COLO668 (cell line): ENCODE results near the gene MAP1LC3B.

Experiments
- DNase-seq: peaks from one replicate; lab custom pipeline; 2025; ENCODE audit not compliant: unreplicated experiment; lab: John Stamatoyannopoulos, UW

MAP1LC3B gene

DNA sequence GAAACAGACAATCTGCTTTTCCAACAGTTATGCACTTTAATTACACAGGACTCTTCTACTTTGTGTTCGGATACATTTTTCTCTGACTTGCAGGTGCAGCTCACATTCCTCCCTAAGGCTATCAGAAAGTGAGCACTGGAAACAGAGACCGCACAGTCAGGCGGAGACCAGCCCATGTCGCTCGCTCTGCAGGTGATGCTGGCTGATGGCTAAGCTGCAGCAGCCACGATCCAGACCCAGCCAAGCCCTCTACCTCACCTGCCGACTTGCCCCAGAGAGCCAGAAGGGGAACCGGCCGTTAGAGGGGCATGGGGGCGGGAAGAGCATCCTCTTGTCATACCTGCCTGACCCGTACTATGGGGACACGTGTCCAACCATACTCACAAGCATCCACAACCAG is 33.8 kb downstream of the MAP1LC3B start:
- no peak for DNase-seq

DNA sequence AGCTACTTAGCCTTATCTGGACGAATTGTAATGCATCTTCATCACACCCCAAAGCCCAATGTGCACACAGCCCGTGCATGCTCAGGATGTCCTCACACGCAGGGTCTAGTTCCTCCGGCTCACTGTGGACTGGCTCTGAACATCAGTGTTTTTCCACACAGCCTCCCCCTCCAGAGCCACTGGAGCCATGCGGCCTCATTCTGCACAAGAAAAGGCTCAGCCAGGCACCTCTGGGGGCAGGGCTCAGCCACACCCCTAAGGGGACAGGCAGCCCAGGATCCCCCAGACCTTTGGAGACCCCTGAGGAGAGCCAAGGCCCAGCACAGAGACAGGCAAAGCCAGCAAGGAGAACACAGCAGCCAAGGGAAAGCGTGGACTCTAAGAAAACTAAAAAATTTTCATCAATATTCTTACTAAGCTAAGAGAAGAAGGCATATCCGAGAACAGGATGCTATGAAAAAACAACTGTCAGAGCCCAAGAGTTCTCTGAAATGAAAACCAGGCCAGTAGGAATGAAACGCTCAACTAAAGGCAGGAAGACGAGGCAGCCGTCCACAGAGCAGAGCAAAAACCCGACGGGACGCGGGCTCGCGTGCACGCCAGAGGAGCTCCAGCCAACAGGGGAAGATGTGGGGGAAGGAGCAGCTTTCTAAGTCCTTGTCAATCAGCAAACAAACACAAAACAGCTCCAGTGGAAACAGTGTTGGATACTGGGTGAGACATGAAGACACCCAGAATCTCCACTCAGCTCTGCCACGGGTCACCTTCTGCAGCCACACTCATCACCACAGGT is 34.5 kb downstream of the MAP1LC3B start:
- DNase-seq: no peak

DNA sequence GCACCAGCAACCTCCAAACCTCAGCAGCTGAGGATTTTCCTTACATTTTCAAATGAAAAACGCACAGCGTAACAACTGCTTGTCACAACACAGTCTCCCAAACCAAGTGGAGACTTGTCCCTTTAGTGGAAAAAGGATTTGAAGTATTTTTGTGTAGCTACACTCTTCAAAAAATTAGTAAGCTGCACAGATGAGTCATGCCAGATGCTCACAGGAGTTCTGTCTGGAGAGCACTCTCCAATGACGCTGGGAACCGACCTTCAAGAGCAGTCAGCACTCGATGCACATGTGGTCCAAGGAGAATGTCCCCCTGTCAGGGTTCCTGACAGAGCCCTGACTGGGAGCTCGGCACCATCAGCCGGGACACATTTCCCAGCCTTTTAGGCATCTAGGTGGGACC is 39.8 kb downstream of the MAP1LC3B start:
- DNase-seq: no peak

DNA sequence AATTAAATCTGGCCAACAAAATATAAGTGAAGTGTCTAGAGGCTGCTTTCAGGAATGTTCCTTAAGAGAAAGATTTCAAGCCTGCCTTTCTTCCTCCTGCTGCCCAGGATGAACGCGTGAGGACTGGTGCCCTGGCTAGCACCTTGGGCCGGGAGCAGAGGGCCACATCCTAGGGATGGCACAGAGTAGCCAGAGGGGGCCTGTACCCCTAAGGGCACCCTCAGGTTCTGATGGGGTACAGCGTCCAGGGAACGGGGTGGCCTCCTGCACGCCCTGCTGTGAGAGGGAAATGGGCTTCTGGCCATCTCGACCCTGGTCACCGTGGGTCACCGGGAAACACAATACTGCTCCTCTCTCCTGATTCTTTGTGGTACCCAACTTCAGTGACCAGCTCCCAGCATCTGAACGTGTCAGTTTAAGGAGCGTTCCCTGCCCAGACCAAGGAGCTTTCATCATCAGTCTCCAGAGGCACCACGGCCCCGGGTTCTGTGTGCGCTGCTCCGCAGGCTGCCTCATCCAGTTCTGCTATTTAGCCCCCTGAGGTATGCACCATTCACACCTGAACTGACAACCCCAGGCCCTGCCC is 40.3 kb downstream of the MAP1LC3B start:
- DNase-seq: no peak

DNA sequence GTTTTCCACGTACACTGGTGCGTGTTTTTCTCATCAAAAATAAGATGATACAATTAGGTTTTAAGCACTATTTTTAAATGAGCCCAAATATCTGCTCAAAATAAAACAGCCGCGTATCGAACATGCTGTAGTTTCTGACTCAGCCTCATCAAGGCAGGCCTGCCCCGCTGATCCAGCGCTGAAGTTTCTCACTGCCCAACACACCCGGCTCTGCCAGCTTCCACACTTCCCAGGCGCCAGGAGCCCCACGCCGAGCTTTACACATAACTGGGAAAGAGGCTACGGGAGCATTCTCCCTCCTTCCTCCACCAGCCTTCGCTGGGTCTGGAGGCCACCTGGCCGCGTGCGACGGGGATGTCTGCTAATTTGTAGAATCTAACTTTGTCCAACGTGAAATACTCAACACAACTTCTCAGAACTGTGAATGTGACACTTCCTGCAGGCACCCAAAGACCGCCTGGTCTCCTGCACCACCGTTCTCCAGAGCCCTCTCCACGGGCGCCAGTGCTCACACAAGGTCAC is 42.1 kb downstream of the MAP1LC3B start:
- no peak for DNase-seq

DNA sequence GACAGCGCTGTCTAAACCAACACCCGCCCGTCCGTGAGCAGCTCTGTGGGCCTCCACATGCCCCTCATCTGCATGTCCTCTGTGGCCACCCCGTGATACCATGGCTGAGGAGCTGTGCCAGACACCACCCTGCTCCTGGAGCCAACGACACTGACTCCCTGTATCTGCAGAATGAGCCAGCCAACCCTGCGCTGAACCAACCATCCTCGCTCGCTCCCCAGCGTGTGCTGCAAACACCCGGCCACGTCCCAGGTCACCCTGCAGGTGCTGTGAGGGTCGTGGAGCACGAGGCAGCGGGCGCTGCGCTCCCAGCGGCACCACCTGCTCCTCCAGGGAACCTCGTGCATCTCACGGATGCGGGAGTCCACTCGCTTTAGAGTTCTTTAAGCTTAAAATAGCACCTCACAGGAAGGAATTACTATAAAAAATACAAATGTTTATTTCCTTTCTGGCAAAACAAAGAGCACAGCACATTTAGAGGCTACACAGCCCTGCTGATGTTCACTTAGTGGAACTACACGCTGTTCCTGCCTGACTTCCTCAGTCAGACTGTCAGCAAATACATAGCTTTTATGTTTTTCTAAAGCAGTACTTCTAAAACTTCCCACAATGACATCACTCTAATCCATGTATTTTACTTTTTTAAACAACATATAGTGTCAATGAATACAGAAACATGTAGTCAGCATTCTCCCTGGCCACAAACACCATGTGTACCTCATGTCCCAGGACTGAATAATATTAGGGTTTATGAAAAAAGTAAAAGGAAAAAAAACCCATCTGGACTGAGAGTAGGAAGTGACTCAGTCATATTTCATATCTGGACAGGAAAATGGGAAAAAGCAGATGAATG is 43.5 kb downstream of the MAP1LC3B start:
- DNase-seq: no peak

DNA sequence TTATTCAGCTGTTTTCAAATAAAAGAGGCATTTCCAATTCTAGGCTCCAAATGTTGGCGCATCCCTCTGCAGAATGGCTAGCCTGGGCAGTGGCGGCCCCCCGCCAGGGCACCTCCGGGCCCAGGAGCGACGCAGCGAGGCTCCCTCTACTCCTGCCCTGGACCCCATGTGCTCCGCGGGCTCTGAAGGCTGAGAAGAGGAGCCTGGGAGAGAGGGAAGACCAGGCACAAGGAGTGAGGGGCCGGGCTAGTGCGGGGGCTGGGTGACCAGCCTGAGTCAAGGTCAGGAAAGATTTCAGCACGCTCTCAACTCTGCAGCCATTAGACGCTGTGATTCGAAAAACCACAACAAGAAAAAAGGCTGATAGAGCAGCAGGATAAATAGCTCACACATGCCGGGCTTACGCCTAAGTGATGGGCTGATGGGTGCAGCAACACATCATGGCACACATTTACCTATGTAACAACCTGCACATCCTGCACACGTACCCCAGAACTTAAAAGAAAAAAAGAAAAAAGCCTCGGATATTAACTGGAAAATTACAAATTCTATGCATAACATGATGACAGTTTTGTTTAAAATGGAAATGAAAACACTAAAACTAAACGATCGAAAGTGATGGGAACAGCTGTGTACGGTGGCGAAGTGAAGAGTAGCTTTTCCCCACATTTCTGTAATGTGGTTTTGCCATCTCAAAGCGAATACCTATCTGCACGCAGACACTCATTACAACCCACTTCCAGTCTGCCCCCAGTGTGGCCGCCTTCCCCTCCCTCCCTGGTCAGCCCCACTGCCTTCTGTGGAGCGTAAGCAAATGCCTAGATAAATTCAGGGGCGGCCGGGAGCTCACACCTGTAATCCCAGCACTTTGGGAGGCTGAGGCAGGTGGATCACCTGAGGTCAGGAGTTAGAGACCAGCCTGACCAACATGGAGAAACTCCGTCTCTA is 44.4 kb downstream of the MAP1LC3B start:
- DNase-seq: no peak

DNA sequence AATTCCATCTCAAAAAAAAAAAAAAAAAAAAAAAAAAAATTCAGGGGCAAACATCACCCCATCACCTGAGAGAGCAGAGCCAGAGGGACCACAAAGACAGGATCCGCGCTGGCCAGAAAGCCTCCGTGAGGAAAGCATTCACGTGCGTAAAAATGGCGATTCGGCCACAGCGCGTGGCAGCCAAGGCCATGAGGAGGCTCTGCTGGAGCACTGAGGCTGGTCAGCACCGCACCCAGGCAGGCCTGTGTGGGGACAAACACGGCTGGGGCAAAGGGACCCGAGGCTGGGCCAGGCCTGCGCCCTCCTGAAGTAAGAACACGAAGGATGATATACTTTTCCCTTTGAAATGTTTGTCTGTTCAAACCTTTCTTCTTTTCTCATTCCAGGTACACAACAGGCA is 45.2 kb downstream of the MAP1LC3B start:
- DNase-seq: no peak

DNA sequence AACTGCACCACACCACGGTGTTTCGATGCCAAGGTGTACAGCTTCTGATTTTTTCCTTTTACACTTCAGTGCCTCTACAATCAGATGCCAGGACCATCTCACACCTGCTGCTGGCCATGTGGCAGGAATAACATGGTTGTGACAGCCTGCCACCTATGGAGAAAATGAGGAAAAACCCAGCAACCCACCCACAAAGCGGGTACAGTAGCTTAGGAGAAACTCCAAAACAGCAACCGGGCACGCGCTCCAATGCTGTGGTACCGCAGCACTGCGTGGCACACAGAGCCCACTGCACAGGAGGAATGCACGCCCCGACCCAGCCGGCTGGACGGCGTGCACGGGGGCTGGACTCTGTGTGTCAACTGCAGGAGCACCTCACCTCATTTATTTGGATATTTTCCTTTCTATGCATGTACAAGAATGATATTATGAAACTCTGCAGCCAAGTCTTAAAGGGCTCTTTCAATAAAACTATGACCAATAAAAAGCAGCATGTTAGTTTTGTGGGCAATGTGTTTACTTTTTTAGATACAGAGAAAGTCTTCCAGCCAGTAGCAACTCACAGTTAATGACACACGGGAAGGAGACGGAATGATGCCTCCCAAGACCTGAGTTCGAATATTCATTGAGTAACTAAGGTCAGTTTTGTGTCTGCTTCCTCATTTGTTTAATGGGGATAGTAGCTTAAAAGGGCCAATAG is 45.9 kb downstream of the MAP1LC3B start:
- no peak for DNase-seq

DNA sequence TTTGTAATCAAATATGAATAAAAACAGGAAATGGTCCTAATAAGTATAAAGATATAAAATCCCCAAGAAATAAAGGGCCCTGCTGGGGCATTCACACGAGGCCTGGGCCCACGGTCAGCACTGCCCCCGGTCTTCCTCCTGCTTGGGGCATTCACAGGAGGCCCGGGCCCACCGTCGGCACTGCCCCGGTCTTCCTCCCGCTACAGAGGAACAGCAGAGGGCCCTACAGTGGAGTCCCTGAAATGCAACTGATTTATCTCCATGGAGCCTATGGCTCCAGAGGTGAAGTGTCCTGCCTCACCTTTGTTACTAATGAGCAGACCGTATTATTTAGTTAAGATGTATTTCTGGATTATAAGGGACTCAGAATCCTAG is 46.5 kb downstream of the MAP1LC3B start:
- DNase-seq: no peak

DNA sequence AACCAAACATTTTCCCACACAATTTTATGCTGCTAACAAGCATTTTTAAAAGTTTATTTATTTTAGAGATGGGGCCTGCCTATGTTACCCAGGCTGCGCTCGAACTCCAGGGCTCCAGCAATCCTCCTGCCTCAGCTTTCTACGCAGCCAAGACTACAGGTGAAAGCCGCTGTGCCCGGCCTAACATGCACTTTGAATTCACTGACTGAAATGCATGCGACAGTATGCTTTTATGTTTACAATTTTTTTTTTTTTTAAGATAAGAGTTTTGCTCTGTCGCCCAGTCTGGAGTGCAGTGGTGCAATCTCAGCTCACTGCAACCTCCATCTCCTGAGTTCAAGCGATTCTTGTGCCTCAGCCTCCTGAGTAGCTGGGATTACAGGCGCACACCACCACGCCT is 47.8 kb downstream of the MAP1LC3B start:
- no peak for DNase-seq

DNA sequence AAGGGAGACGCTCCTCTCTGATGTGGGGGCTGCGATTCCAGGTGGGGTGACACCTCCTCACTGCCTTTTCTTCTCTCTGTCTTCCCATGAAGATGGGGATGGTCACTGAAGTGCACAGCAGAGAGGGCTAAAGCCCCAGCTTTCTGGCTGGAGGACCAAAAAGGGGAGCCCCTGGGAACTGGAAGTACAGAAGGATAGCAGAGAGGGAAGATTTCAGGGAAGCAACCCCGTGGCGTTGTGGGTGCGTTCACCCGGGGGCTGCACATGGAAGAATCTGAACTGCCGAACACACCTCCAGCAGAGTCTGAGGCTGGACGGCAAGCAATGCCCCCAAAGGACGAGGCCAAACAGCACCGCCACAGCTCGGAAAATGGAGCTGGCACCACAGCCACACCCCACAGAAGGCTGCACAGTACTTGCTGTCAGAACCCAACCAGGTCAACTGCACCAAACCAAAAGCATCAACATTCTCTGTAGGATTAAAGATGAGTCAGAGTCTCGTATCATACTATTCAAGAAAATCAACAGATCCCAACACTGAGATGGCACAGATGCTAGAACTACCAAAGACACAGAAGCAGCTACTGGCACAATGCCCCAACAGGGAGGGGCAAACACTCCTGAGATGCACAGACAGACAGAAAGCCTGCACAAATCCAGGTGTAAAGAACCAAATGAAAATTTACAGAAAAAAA is 49.9 kb downstream of the MAP1LC3B start:
- DNase-seq: no peak

DNA sequence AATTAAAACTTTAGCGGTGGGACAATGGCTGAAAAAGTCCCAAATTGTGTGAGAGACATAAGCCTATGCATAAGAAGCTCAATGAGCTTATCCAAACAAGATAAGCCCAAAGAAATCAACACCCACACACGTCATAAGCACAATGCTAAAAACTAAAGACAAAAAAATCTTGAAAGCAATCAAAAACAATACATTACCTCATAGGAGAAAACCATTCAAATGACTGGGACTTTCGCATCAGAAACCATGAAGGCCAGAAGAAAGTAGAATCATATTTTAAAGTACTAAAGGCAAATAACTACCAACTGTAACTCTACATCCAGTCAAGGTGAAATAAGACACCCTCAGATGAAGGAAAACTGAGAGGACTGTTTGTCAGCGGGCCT is 50.4 kb downstream of the MAP1LC3B start:
- no peak for DNase-seq

DNA sequence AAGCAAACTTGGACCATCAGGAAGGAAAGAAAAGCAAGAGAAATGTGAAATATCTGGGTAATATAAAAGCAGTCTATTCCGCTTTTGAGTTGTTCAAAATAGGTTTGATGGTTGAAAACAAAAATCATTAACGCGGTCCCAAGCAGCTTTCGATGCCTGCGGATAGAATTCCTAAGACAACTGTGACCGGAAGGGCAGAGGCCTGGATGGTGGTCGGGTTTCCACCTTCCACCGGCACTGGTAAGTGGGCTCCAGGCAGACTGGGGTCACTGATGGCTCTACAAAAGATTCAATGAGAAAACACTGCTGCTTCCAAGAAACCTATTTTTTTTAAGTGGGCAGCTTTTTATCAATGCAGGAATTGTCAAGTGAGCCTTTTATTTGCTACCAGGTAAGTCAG is 50.9 kb downstream of the MAP1LC3B start:
- DNase-seq: no peak

DNA sequence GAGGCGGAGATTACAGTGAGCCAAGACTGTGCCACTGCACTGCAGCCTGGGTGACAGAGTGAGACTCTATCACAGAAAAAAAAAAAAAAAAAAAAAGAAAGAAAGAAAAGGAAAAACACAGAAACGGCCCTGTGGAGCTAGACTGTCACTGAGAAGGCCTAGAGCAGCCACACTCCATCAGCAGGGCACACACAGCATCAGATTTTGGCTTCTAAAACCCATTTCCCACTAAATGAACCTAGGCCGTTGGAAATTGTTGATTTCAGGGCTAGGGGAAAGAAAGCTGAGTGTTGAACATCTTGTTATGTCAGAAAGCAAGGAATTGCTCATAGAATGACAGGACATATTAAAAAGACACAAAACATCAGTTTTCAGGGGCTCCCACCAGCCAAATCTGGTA is 51.8 kb downstream of the MAP1LC3B start:
- no peak for DNase-seq

DNA sequence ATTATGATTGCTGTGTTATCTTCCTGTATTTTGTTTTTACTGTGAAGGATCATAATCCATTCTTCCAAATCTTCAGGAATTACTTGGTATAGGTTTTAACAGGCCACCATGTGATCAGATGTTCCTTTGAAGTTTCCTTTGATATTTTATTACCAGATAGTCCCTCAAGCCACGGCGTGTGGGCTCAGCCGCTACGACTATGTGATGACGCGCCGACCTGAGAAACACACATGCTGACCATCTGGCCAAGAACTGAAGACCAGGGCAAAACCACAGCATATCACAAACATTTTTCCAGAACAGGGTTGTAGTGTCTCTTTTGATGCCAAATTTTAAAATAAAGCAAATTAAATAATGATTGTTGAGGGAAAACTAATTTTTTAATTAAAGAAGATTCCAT is 53.4 kb downstream of the MAP1LC3B start:
- no peak for DNase-seq

DNA sequence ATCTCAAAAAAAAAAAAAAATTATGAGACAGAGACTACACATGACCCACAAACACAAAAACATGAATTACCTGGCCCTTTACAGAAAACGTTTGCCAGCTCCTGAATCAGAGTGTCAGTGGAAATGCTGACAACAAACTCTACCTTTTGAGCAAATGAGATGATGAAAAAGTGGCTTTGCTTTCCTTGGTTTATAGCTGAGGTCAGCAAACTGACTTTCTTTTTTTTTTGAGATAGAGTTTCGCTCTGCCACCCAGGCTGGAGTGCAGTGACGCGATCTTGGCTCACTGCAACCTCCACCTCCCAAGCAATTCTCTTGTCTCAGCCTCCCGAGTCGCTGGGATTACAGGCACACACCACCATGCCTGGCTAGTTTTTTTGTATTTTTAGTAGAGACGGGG is 54.3 kb downstream of the MAP1LC3B start:
- no peak for DNase-seq

DNA sequence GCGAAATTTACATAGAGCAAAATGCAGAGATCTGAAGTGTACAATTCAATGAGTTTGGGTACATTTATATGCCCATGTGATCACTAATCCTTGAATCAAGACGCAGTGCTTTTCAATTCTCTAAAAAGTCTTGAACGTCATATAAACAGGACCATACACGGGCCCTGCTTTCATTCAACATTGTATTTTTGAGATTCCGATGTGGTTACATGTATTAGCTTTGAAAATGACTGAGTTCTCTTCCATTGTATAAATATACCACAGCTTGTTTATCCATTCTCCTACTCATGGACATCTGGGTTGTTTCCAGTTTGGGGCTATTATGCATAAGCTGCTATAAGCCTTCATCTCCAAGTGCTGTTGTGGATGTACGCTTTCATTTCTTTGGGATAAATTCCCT is 55.2 kb downstream of the MAP1LC3B start:
- no peak for DNase-seq

DNA sequence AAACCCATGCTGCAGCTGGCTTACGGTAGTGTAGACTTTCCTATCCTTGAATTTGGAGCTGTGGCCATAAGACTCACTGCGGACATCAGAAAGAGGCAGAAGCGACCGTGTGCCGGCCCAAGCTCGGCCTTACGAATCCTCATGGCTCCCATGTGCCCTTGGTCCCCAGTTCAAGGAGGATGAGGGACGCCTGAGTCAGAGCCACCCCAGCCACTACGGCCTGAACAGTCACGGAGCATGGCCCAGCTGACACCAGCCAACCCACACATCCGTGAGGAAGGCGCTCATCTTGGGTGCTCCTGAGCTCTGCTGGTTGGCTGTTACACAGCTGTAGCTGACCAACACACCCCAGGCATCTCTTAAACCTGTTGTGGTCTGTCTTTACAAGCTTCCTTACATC is 56.7 kb downstream of the MAP1LC3B start:
- no peak for DNase-seq
